Measurements from ENCODE around the gene BMP8A. TPM values are rescaled to one million over a fixed set of nuclear protein-coding genes. Genes with fewer than 3 reads are reported as not detected.

BMP8A gene, protein sequence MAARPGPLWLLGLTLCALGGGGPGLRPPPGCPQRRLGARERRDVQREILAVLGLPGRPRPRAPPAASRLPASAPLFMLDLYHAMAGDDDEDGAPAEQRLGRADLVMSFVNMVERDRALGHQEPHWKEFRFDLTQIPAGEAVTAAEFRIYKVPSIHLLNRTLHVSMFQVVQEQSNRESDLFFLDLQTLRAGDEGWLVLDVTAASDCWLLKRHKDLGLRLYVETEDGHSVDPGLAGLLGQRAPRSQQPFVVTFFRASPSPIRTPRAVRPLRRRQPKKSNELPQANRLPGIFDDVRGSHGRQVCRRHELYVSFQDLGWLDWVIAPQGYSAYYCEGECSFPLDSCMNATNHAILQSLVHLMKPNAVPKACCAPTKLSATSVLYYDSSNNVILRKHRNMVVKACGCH
- total RNA-seq (2011; cell fraction: chromatin; rRNA removed; ENCODE audit: low replicate concordance), result not detected in 2 replicates
- total RNA-seq (2011; cell fraction: nucleolus; rRNA removed), result not detected in 2 replicates
- total RNA-seq (2011; cell fraction: nucleoplasm; rRNA removed), result not detected in 2 replicates
- total RNA-seq (2014; rRNA removed) (not detected in 2 replicates), total RNA-seq (2014; rRNA removed; fragmentation: Illumina TruSeq; extraction: Trizol) (not detected in 2 replicates), total RNA-seq (2015; rRNA removed; fragmentation: Illumina TruSeq; extraction: Trizol) (not detected in 2 replicates), total RNA-seq (2021) (0.16 and 0.31 TPM in 2 replicates), polyA plus RNA-seq (2011; rRNA removed) (0.04 TPM in 1 of 2 replicates, not detected in the other), polyA plus RNA-seq (2014; fragmentation: Illumina TruSeq; extraction: Trizol) (not detected in 2 replicates), polyA plus RNA-seq (2014; fragmentation: Nextera tagmentation; extraction: Ambion mirVana) (not detected), polyA plus RNA-seq (2014; rRNA removed) (0.05 and 0.11 TPM in 2 replicates), polyA minus RNA-seq (2011; rRNA and poly(A)+ RNA removed) (not detected in 2 replicates), Bru-seq, nascent RNA (percentile 26 among the genes with signal in this experiment), BruChase-seq, experiment 1, labeled RNA remaining after a 2-hour chase (percentile 25 among the genes with signal in this experiment), BruChase-seq, experiment 2, labeled RNA remaining after a 6-hour chase (percentile 25 among the genes with signal in this experiment)
- polyA plus RNA-seq (2011; cell fraction: cytosol; rRNA removed), result 0.07 TPM in 1 of 2 replicates, not detected in the other
- polyA plus RNA-seq (2011; cell fraction: nucleus; rRNA removed), result 0.11 TPM in 1 of 2 replicates, not detected in the other
- polyA plus RNA-seq (2012), result 0.25 TPM in 1 of 2 replicates, not detected in the other
- not detected in 2 replicates for polyA minus RNA-seq (2011; cell fraction: cytosol; rRNA and poly(A)+ RNA removed)
- 0.27 TPM in 1 of 2 replicates, not detected in the other for polyA minus RNA-seq (2011; cell fraction: nucleus; rRNA and poly(A)+ RNA removed)
- long read RNA-seq, experiment 1, partial matches to known transcripts, result 1 of 1 reads
- long read RNA-seq, experiment 1, other reads (novel, unspliced or antisense), result 0 of 1 reads
- long read RNA-seq, experiment 2, partial matches to known transcripts, result 1 of 1 reads
- long read RNA-seq, experiment 2, other reads (novel, unspliced or antisense), result 0 of 1 reads
- long read RNA-seq, experiment 3, result 0 reads

DNA sequence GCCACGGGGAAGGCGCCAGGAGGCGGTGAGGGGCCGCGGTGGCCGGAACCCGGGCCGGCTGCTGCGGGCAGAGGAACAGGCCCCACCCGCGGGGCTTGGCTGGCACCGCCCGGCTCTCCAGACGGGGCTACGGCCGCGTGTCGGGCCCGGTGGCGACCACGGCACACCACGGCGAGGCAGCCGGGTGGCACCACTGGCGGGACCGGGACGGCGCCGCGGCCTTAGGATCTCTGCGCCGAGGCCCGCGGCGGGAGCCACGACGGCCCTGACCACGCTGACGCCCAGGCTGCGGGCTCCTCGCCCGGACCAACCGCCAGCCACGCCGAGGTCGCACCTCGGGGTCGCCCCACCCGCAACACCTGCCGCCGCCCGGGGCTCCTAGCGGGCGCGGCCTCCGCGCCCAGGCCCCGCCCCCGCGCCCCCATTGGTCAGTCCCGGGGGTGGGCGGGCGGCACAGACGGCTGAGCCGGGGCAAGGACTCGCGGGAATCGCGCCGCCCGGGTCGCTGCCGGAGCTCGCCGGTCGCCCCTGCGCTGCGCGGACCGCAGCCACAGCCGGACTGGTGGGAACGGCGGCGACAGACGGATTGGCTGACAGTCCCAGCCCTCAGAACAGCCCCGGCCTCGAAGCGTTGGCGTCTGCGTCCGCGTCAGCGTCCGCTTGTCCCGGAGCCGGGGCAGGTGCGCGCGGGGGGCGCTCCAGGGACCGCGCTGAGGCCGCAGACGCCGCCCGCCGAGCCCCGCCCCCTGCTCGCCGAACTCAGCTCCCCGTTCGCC lies at the start of gene BMP8A:
Gene BMP8A, plus strand, starts transcription at position 491 of the 776 bp plus-strand sequence. CDS start 356 bp downstream, outside the sequence.
- CTCF ChIA-PET (ENCODE audit: low intra/inter-chr PET ratio), result no interaction called here
- Histone ChIP-seq H3K36me3 (ENCODE audit: control insufficient read depth, insufficient read depth, low read length) (peaks cover 8% of the 10 kb centered on the region; the same call in 2 of the 3 replicates), H3K4me3 (peak within 1 kb of the TSS; percentile 54), H3K9me1 (ENCODE audit: control insufficient read depth, insufficient read depth, low read length) (no peaks in the 10 kb centered on the region), H3K9ac (ENCODE audit: insufficient read depth in 1 of 2, low read depth in 2 of 2, low read length in 2 of 2) (peak within 1 kb of the TSS in 1 of 2 experiments; percentile 95; a peak in 2 of 4 replicates), H3K4me1 (replicated peaks in 1 of 2; ENCODE audit: control insufficient read depth in 2 of 2, insufficient read depth in 2 of 2, low read length in 2 of 2) (peaks cover 0 to 24% of the 10 kb centered on the region in 2 experiments; a peak in 2 of 5 replicates), H3K27ac (ENCODE audit: extremely low read depth, low read depth, low read length) (no peak within 1 kb of the TSS), H3K27me3 (ENCODE audit: control insufficient read depth in 2 of 2, insufficient read depth in 2 of 2, low read length in 2 of 2) (peaks cover 4 to 18% of the 10 kb centered on the region in 2 experiments), H4K20me1 (replicated peaks; ENCODE audit: control insufficient read depth, insufficient read depth, low read length) (0 out of 2 replicates have a peak, but pooled peaks cover 6% of the 10 kb centered on the region), H3K9me3 (replicated peaks; ENCODE audit: control insufficient read depth, insufficient read depth, low read depth, low read length) (no peaks in the 10 kb centered on the region), H2AFZ (ENCODE audit: low read depth, low read length) (peak within 1 kb of the TSS; percentile 93), H3K79me2 (ENCODE audit: control insufficient read depth, insufficient read depth, low read length) (no peaks in the 10 kb centered on the region), H3K4me2 (ENCODE audit: insufficient read depth, low read length) (peak within 1 kb of the TSS; percentile 80)
- in situ Hi-C loops (cut with MboI) (no loop called here), intact Hi-C loops (cut with micrococcal nuclease) (no loop called here)
- FAIRE-seq, result no peak
- DNase-seq (ENCODE audit: extremely low read depth in 1 of 4, low spot score in 3 of 4), result peak; percentile 86 to 100 (median 98)
- ATAC-seq, result peak; percentile 95
- no TSS peak for BruUV-seq (replicated peaks)
- WGBS (ENCODE audit: insufficient coverage, low coverage, missing lambda C conversion rate), result 1% methylated on average over 52 of the region's 112 CpGs
- POLR2A ChIA-PET, result interaction anchor here (0.6 to 1.0 kb wide), 4 partner anchors 11 to 193 kb away, joined by 3 to 4 read pairs (median 3); no protein-coding TSS in a partner anchor
- no peak for TF ChIP-seq TBL1XR1 (IDR thresholded peaks at IDR 0.05; ENCODE audit: low read length in 2 of 2)
- peak in 1 of 2 experiments; percentile 54; a peak in 1 of 4 replicates for TF ChIP-seq NONO (IDR thresholded peaks at IDR 0.05; ENCODE audit: low read depth in 2 of 2, low read length in 1 of 2)
- TF ChIP-seq, protein P1, sequence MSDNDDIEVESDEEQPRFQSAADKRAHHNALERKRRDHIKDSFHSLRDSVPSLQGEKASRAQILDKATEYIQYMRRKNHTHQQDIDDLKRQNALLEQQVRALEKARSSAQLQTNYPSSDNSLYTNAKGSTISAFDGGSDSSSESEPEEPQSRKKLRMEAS (CRISPR knock-in tag; IDR thresholded peaks at IDR 0.05), result peak; percentile 8
- no peak for TF ChIP-seq ZNF3 (CRISPR knock-in tag; IDR thresholded peaks at IDR 0.05)
- TF ChIP-seq, protein P2, sequence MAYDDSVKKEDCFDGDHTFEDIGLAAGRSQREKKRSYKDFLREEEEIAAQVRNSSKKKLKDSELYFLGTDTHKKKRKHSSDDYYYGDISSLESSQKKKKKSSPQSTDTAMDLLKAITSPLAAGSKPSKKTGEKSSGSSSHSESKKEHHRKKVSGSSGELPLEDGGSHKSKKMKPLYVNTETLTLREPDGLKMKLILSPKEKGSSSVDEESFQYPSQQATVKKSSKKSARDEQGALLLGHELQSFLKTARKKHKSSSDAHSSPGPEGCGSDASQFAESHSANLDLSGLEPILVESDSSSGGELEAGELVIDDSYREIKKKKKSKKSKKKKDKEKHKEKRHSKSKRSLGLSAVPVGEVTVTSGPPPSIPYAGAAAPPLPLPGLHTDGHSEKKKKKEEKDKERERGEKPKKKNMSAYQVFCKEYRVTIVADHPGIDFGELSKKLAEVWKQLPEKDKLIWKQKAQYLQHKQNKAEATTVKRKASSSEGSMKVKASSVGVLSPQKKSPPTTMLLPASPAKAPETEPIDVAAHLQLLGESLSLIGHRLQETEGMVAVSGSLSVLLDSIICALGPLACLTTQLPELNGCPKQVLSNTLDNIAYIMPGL (CRISPR knock-in tag; IDR thresholded peaks at IDR 0.05), result no peak
- TF ChIP-seq, protein P3, sequence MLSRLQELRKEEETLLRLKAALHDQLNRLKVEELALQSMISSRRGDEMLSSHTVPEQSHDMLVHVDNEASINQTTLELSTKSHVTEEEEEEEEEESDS (CRISPR knock-in tag; IDR thresholded peaks at IDR 0.05), result no peak
- TF ChIP-seq, protein P4, sequence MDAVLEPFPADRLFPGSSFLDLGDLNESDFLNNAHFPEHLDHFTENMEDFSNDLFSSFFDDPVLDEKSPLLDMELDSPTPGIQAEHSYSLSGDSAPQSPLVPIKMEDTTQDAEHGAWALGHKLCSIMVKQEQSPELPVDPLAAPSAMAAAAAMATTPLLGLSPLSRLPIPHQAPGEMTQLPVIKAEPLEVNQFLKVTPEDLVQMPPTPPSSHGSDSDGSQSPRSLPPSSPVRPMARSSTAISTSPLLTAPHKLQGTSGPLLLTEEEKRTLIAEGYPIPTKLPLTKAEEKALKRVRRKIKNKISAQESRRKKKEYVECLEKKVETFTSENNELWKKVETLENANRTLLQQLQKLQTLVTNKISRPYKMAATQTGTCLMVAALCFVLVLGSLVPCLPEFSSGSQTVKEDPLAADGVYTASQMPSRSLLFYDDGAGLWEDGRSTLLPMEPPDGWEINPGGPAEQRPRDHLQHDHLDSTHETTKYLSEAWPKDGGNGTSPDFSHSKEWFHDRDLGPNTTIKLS (IDR thresholded peaks at IDR 0.05; ENCODE audit: borderline replicate concordance, low read depth), result 0 out of 2 replicates have a peak, but pooled peaks have one; percentile 17
- TF ChIP-seq, protein P5, sequence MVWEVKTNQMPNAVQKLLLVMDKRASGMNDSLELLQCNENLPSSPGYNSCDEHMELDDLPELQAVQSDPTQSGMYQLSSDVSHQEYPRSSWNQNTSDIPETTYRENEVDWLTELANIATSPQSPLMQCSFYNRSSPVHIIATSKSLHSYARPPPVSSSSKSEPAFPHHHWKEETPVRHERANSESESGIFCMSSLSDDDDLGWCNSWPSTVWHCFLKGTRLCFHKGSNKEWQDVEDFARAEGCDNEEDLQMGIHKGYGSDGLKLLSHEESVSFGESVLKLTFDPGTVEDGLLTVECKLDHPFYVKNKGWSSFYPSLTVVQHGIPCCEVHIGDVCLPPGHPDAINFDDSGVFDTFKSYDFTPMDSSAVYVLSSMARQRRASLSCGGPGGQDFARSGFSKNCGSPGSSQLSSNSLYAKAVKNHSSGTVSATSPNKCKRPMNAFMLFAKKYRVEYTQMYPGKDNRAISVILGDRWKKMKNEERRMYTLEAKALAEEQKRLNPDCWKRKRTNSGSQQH (CRISPR knock-in tag; IDR thresholded peaks at IDR 0.05), result no peak

Data from K562 (cell line).